OCI-LY7 (cell line): ENCODE results near the gene EXOC4.

Source experiments
- CTCF ChIP-seq: fragments of 200-600 bp; sonication (generic); conservative IDR thresholded peaks from 2 replicates; pipeline ENCODE4 v1.5.1; 2014; ENCODE audit warnings: mild to moderate bottlenecking, antibody characterized with exemption, low read length, moderate library complexity, mixed read lengths
- EZH2phosphoT487 ChIP-seq: fragments of 200-600 bp; sonication (generic); IDR thresholded peaks from 2 replicates; pipeline ENCODE4 v1.6.1; 2018; ENCODE audit warnings: low read depth, borderline replicate concordance, mild to moderate bottlenecking, mixed run types, antibody characterized with exemption, low read length, moderate library complexity, mixed read lengths

DNA sequence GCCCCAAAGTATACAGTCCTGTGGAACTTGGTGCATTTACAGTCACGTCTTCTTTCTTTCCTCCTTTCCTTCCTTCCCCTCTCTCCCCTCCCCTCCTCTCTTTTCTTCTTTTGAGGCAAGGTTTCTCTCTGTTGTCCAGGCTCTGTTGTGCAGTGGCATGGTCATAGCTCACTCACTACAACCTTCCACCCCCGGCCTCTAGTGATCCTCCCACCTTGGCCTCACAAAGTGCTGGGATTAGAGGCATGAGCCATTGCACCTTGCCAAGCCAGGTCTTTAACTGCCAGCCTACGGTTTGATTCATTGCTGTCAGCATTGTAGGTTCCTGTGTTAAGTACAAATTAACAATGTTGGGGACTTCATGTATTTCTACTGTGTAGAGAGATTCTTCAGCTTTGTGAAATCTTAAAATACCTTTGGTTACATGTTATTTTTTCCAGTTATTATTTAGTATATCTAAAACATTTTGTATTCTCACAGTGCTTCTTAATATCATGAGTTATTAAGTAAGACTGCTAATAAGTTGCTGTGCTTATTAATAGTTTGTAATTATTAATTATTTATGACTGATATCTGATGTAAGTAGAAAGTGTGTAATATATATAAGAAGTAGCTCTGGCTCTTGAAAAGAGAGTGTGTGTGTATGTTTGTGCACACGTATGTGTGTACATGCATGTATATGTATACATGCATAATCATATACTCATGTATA is 320.8 kb downstream of the EXOC4 start:
- TF ChIP-seq CTCF (no peak), EZH2phosphoT487 (no peak)
